ENCODE results near the gene LRMDA.

LRMDA gene

GRCh38 chr10:75685187-75685586 lies 253.8 kb downstream of the LRMDA start:
- Mint-ChIP-seq H3K4me3 (no peak overlapping the region), H3K27ac (no peak overlapping the region), H3K27me3 (no peaks in the 10 kb centered on the region), H3K4me1 (no peaks in the 10 kb centered on the region), H3K36me3 (no peaks in the 10 kb centered on the region), H3K9me3 (no peaks in the 10 kb centered on the region)
- no peak for DNase-seq
- CTCF ChIA-PET, result no interaction called here

GRCh38 chr10:75688506-75689300 lies 257.3 kb downstream of the LRMDA start:
- no peak for DNase-seq
- H3K27me3 Mint-ChIP-seq, result no peaks in the 10 kb centered on the region
- CTCF ChIA-PET, result no interaction called here

GRCh38 chr10:75693489-75693888 lies 262.1 kb downstream of the LRMDA start:
- Mint-ChIP-seq H3K27me3 (no peaks in the 10 kb centered on the region), H3K9me3 (no peaks in the 10 kb centered on the region), H3K4me3 (no peak overlapping the region), H3K4me1 (no peaks in the 10 kb centered on the region), H3K27ac (no peak overlapping the region), H3K36me3 (no peaks in the 10 kb centered on the region)
- DNase-seq, result no peak
- CTCF ChIA-PET, result no interaction called here

More at GRCh38 chr10:75688506-75689300, 257.3 kb downstream of the LRMDA start:
- Mint-ChIP-seq H3K4me1 (no peaks in the 10 kb centered on the region), H3K4me3 (no peak overlapping the region), H3K36me3 (no peaks in the 10 kb centered on the region), H3K9me3 (no peaks in the 10 kb centered on the region), H3K27ac (no peak overlapping the region)

DNA sequence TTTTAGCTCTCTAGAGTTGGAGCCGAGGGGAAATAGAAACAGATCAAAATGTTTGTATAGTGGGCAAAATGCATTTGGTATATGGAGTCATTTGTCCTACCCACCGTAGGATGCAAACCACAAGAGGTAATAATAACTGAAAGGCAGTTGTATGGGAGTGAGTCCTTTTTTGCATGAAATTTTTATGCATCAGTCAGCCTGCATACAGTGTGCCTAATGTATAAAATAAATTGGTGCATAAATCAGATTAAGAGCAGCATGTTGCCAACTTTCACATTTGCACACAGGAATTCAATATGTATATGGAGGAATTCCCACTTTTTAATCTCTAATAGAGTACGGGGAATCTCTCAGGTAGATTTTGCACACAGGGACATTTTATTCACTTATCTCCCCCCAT lies 262.8 kb downstream of the LRMDA start:
- Mint-ChIP-seq H3K4me3 (no peak overlapping the region), H3K27me3 (no peaks in the 10 kb centered on the region), H3K27ac (no peak overlapping the region), H3K9me3 (no peaks in the 10 kb centered on the region), H3K36me3 (no peaks in the 10 kb centered on the region), H3K4me1 (no peaks in the 10 kb centered on the region)
- DNase-seq, result no peak
- CTCF ChIA-PET, result no interaction called here

GRCh38 chr10:75694790-75695189 lies 263.4 kb downstream of the LRMDA start:
- Mint-ChIP-seq H3K4me1 (no peaks in the 10 kb centered on the region), H3K27me3 (no peaks in the 10 kb centered on the region), H3K27ac (no peak overlapping the region), H3K4me3 (no peak overlapping the region), H3K9me3 (no peaks in the 10 kb centered on the region), H3K36me3 (no peaks in the 10 kb centered on the region)
- DNase-seq, result no peak
- CTCF ChIA-PET, result no interaction called here

DNA sequence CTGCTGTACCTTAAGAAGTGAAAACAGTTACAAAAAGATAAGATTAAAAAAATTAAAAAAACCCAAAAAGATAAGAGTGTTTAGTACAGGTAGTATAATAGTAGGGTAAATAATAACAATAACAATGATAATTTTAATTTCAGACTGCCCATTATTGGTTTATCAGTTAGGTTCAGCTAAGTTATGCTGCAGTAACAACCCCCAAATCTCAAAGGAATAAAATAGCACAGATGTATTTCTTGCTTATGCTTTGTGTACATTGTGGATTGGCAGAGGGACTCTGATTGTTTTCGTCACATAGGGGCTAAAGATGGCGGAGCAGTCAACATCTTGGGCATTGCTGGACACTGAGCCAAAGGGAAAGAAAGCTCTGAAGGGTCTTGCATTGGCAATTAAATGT lies 264.6 kb downstream of the LRMDA start:
- H3K4me1 Mint-ChIP-seq, result no peaks in the 10 kb centered on the region
- H3K36me3 Mint-ChIP-seq, result no peaks in the 10 kb centered on the region
- no peaks in the 10 kb centered on the region for H3K9me3 Mint-ChIP-seq
- no peak overlapping the region for H3K27ac Mint-ChIP-seq
- DNase-seq, result no peak
- CTCF ChIA-PET, result no interaction called here
- no peak overlapping the region for H3K4me3 Mint-ChIP-seq
- peaks cover 3% of the 10 kb centered on the region for H3K27me3 Mint-ChIP-seq

GRCh38 chr10:75696536-75696935 lies 265.1 kb downstream of the LRMDA start:
- no peaks in the 10 kb centered on the region for H3K9me3 Mint-ChIP-seq
- no peak overlapping the region for H3K27ac Mint-ChIP-seq
- no peak overlapping the region for H3K4me3 Mint-ChIP-seq
- DNase-seq, result no peak
- CTCF ChIA-PET, result no interaction called here
- peaks cover 3% of the 10 kb centered on the region for H3K27me3 Mint-ChIP-seq
- H3K4me1 Mint-ChIP-seq, result no peaks in the 10 kb centered on the region
- no peaks in the 10 kb centered on the region for H3K36me3 Mint-ChIP-seq

DNA sequence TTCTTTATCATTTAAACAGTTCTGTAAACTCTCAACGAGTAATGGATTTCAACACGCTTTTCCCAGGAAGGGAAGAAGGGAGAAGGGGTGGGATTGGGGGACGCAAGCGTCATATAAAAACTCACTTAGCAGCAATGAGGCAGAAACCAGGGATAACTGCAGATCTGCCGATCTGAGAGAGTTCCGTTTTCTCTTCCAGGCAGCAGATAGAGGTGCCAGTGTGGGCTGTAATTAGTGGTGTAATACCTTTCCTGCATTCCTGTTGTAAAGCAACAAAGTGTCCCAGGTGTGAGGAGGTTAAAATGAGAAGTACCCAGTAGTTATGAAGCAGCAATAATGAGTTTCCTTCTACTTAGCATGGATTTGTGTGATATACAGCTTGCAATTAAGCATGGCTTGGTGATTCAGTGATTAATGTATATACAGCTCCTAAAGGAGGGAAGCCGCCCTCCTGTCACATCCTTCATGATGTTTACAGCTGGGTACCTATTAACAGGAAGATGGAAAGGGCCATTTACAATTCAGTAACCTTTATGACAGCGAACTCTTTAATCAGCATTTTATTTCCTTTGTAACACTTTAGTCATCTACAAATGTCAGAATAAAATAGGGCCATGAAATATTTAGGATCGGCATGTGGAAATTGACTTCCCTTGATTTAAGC lies 271.9 kb downstream of the LRMDA start:
- CTCF ChIA-PET, result no interaction called here
- Mint-ChIP-seq H3K4me1 (no peaks in the 10 kb centered on the region), H3K27me3 (peaks cover 14% of the 10 kb centered on the region), H3K9me3 (no peaks in the 10 kb centered on the region), H3K36me3 (no peaks in the 10 kb centered on the region), H3K27ac (no peak overlapping the region), H3K4me3 (no peak overlapping the region)
- DNase-seq, result no peak

GRCh38 chr10:75705426-75705825 lies 274.0 kb downstream of the LRMDA start:
- Mint-ChIP-seq H3K36me3 (no peaks in the 10 kb centered on the region), H3K27me3 (peaks cover 12% of the 10 kb centered on the region), H3K27ac (no peak overlapping the region), H3K4me1 (no peaks in the 10 kb centered on the region), H3K4me3 (no peak overlapping the region), H3K9me3 (no peaks in the 10 kb centered on the region)
- CTCF ChIA-PET, result no interaction called here
- no peak for DNase-seq

- Mint-ChIP-seq H3K4me3 (no peak overlapping the region), H3K36me3 (no peaks in the 10 kb centered on the region), H3K9me3 (no peaks in the 10 kb centered on the region), H3K27ac (no peak overlapping the region), H3K4me1 (no peaks in the 10 kb centered on the region), H3K27me3 (peaks cover 11% of the 10 kb centered on the region)
- no peak for DNase-seq
- CTCF ChIA-PET, result no interaction called here
Measured at GRCh38 chr10:75707080-75707840, 275.8 kb downstream of the LRMDA start.

GRCh38 chr10:75708060-75708459 lies 276.6 kb downstream of the LRMDA start:
- H3K36me3 Mint-ChIP-seq, result no peaks in the 10 kb centered on the region
- CTCF ChIA-PET, result no interaction called here

DNA sequence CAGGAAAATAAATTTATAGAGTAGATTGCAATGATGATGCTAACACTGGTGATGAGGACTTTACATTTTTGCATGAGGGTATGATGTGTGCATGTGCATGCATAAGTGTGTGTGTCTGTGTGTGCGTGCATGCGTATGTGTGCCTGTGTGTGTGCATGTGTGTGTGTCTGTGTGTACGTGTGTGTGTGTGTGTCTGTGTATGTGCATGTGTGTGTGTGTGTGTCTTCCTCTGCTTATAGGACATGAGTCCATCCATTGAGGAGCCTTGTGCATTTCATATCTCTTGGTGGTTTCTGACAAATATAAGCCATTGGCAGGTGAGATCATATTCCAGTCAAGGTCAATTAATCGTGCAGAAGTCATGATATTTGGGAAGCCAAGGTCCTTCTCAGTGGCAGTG lies 277.8 kb downstream of the LRMDA start:
- no peaks in the 10 kb centered on the region for H3K4me1 Mint-ChIP-seq
- H3K27ac Mint-ChIP-seq, result no peak overlapping the region
- DNase-seq, result no peak
- H3K27me3 Mint-ChIP-seq, result peaks cover 11% of the 10 kb centered on the region
- no peaks in the 10 kb centered on the region for H3K9me3 Mint-ChIP-seq
- no peaks in the 10 kb centered on the region for H3K36me3 Mint-ChIP-seq
- H3K4me3 Mint-ChIP-seq, result no peak overlapping the region
- CTCF ChIA-PET, result no interaction called here

More at GRCh38 chr10:75708060-75708459, 276.6 kb downstream of the LRMDA start:
- Mint-ChIP-seq H3K9me3 (no peaks in the 10 kb centered on the region), H3K4me3 (no peak overlapping the region), H3K27me3 (peaks cover 11% of the 10 kb centered on the region), H3K4me1 (no peaks in the 10 kb centered on the region), H3K27ac (no peak overlapping the region)
- no peak for DNase-seq

DNA sequence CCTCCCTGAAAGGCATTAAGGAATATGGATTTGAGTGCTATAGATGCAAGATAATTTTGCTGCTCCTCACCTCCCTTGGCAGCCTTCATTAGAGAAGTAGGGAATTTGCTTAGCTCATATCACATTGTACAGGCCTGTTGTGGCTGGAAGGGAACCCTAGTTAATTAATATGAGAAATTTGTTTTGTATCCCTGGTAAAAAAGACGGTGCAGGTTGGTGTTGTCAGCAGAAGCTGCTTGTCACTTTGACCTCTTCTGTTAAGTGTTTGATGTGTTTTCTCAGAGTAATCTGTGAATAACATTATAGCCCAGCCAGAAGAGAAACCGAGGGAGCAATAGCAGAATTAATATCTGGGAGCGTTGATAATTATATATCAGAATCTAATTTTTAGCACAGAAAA lies 278.4 kb downstream of the LRMDA start:
- Mint-ChIP-seq H3K4me3 (no peak overlapping the region), H3K4me1 (no peaks in the 10 kb centered on the region), H3K27me3 (peaks cover 11% of the 10 kb centered on the region), H3K9me3 (no peaks in the 10 kb centered on the region), H3K27ac (no peak overlapping the region), H3K36me3 (no peaks in the 10 kb centered on the region)
- CTCF ChIA-PET, result no interaction called here
- DNase-seq, result no peak

DNA sequence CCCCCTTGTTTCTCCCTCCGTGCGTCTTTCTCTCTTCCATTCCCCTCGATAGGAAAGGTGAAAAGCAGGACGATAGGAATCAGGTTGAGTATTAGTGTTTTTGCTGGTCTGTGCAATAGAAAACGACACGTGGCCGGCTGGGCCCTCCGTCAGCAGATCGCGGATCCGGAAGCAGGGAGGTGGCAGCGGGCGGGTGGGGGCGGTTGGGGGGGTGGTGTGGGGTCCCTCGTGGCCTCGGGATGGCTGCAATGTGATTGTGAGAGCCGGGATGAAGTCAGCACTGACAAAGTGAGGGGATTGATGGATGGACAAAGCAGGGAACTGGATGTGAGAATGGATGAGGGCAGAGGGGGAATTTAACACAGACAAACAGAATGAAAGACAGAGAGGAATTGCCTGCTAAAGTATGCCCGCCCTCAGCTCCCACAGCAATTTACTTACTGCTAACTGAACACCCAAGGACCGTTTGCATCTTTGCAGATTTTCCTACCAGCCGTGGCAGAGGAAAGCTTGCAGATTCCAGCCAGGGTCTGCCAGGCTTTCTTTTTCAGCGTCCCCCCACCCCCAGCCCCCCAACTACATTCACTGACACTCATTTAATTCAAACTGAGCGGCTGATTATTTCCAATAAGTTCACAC lies 280.9 kb downstream of the LRMDA start:
- Mint-ChIP-seq H3K4me3 (no peak overlapping the region), H3K36me3 (no peaks in the 10 kb centered on the region), H3K9me3 (no peaks in the 10 kb centered on the region), H3K4me1 (no peaks in the 10 kb centered on the region), H3K27ac (no peak overlapping the region), H3K27me3 (peaks cover 1% of the 10 kb centered on the region)
- DNase-seq, result no peak
- CTCF ChIA-PET, result no interaction called here
